ENCODE results near the gene PSMD11. TPM values are rescaled to one million over a fixed set of nuclear protein-coding genes. Genes with fewer than 3 reads are reported as not detected.

The PSMD11 gene
- total RNA-seq, 4 donors from 2014 or later = 10.8 to 89.3 (median 58.5) TPM

DNA sequence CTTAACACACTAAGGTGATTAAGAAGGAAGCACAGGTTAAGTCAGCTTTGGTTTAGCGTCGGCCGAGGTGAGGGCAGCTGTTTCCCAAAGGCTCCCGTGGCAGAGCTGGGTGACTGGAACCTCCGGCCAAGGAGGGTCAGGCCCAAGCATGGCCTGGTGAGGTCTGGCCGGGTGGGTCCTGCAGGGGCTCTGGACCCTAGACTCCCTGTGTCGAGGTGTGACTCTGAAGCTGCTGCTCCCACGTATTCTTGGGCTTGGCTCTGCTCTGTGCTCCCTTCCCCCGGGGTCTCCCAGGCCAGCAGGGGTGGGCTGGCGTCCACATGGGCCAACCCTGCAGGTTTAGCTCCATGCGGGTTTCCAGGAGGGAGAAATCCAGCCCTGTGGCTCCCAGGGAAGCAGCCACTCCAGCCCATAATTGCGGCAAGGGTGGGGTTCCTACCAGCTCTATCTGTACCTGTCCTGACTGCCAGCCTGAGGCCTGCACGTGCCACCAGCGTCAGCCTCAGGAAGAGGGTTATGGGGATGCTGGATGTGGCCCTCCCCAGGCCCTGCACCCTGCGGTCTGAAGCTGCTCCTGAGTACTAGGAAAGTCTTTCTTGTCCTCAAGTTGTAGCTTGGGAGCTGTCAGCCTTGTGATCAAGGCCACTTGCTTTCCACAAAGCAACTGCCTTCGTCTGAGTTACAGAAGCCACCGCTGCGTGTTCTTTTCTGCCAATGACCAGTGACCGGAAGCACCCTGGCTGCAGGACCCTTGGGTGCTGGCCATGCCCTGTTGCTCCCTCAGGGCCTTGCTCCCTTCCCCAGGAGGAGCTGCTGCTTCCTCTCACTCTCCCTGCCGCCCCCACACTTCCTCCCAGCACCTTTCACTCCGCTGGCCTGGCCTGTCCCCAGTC, 47.3 kb downstream of the PSMD11 start:
- Histone ChIP-seq H3K4me1 (peaks cover 0 to 7% of the 10 kb centered on the region in 2 donors), H3K27ac (no peak overlapping the region), H3K4me3 (no peak overlapping the region), H3K9me3 (no peaks in the 10 kb centered on the region), H3K36me3 (no peaks in the 10 kb centered on the region), H3K27me3 (no peaks in the 10 kb centered on the region)
- TF ChIP-seq POLR2A (IDR thresholded peaks at IDR 0.05) = no peak
- TF ChIP-seq, protein P1, sequence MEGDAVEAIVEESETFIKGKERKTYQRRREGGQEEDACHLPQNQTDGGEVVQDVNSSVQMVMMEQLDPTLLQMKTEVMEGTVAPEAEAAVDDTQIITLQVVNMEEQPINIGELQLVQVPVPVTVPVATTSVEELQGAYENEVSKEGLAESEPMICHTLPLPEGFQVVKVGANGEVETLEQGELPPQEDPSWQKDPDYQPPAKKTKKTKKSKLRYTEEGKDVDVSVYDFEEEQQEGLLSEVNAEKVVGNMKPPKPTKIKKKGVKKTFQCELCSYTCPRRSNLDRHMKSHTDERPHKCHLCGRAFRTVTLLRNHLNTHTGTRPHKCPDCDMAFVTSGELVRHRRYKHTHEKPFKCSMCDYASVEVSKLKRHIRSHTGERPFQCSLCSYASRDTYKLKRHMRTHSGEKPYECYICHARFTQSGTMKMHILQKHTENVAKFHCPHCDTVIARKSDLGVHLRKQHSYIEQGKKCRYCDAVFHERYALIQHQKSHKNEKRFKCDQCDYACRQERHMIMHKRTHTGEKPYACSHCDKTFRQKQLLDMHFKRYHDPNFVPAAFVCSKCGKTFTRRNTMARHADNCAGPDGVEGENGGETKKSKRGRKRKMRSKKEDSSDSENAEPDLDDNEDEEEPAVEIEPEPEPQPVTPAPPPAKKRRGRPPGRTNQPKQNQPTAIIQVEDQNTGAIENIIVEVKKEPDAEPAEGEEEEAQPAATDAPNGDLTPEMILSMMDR (IDR thresholded peaks at IDR 0.05) = no peak
- DNase-seq = no peak
- intact Hi-C loops (cut with DNase I; ENCODE audit: low total_unique reads) = no loop called here

DNA sequence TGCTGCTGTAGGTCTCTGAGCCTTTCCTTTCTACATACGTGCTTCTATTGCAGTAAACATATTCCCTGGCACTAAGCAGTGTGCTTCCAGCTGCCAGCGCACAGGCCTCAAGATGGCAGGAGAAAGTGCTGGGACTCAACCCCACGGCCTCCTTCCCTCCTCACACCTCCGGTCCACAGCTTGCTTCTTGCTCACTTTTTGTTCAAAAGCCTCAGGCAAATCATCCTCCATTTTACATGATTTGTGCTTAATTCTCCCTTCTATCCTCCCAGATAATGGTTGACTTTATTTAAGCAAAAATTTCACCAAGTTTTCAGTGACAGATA, 47.9 kb downstream of the PSMD11 start:
- intact Hi-C loops (cut with DNase I; ENCODE audit: low total_unique reads) = no loop called here
- Histone ChIP-seq H3K4me3 (no peak overlapping the region), H3K4me1 (peaks cover 0 to 7% of the 10 kb centered on the region in 2 donors), H3K36me3 (no peaks in the 10 kb centered on the region), H3K9me3 (no peaks in the 10 kb centered on the region), H3K27ac (no peak overlapping the region), H3K27me3 (no peaks in the 10 kb centered on the region)
- no peak for DNase-seq
- TF ChIP-seq, protein P1 (IDR thresholded peaks at IDR 0.05) = no peak
- no peak for TF ChIP-seq POLR2A (IDR thresholded peaks at IDR 0.05)

DNA sequence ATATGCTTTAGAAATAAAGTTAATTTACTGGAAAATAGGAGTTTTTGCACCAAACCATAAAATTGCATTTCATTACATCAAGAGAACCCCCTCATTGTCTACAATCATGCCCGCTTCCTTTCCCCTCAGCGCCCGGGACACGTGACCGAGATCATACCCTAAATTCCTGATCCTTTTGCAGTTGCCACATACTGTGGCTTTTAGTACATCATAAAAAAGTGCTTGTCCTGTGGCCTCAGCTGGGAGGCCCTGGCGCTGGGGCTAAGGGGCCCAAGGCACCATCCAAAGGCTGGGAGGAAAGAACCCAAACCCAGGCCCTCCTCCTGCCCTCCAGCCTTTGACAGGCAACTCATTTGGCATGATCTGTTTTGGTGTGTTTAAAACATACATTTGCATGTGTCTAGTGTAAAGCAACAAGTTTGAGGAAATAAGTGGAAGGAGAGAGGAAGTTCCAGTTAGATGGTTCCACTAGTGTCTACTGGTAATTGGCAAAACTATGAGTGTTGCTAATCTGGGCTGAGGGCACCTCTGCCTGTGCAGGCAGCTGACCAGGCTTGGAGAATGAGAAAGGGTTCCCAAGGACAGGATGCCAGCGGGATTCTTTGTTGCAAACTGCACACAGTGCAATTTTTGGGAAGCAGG, 48.5 kb downstream of the PSMD11 start:
- H3K27ac ChIP-seq = no peak overlapping the region
- no peaks in the 10 kb centered on the region for H3K9me3 ChIP-seq
- H3K4me1 ChIP-seq = peaks cover 0 to 7% of the 10 kb centered on the region in 2 donors
- DNase-seq = no peak
- H3K4me3 ChIP-seq = no peak overlapping the region
- no peaks in the 10 kb centered on the region for H3K36me3 ChIP-seq
- intact Hi-C loops (cut with DNase I; ENCODE audit: low total_unique reads) = no loop called here
- no peaks in the 10 kb centered on the region for H3K27me3 ChIP-seq
- TF ChIP-seq POLR2A (IDR thresholded peaks at IDR 0.05) = no peak
- TF ChIP-seq, protein P1 (IDR thresholded peaks at IDR 0.05) = no peak

DNA sequence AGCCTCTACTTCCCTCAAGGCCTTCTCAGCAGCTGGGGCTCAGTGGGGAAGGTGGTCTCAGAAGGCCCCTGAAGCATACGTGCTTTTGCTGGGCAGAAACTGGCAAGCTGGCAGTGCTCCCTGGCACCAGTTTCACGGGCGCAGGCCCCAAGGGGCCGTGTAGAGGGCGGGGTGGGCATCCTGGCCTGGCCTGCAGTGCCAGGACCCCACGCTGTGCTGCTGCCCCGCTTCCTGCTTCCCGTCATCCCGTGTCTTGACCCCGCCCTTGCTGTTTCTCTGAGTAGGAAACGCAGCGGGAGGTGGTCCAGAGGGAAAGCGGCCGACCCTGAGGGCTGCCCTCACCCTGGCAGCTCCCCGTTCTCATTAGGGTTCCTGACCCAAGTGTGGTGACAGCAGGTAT, 49.3 kb downstream of the PSMD11 start:
- no peak for DNase-seq
- H3K27me3 ChIP-seq = no peaks in the 10 kb centered on the region
- H3K4me3 ChIP-seq = no peak overlapping the region
- H3K27ac ChIP-seq = no peak overlapping the region
- intact Hi-C loops (cut with DNase I; ENCODE audit: low total_unique reads) = no loop called here
- H3K36me3 ChIP-seq = no peaks in the 10 kb centered on the region
- H3K4me1 ChIP-seq = peaks cover 0 to 7% of the 10 kb centered on the region in 2 donors
- H3K9me3 ChIP-seq = no peaks in the 10 kb centered on the region
- TF ChIP-seq POLR2A (IDR thresholded peaks at IDR 0.05) = no peak
- TF ChIP-seq, protein P1 (IDR thresholded peaks at IDR 0.05) = no peak

DNA sequence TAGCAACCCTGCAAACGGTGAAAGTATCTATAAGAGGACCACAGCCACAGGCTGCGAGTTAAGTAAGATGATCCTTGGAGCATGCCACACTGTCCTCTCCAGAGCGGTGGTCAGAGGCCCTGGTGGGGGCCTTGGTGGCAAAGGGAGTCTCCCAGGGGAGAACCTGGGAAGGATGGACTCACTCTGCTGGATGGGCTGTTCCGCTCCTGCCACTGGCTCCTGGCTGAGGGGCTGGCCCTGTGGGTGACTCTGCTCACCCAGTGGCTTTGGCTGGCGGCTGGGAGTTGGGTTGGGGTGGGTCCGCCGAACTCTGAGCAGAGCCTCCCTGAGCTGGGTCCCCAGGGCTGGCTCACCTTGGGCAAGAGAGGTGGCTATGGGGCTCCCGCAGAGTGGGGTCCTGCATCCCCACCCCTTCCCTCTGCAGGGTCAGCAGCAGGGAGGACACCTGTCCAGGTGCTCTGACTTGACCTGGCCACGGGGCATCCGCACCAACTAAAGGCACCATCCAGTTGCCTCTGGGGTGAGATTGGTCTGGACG, 49.7 kb downstream of the PSMD11 start:
- H3K36me3 ChIP-seq = no peaks in the 10 kb centered on the region
- H3K4me1 ChIP-seq = peaks cover 0 to 7% of the 10 kb centered on the region in 2 donors
- intact Hi-C loops (cut with DNase I; ENCODE audit: low total_unique reads) = no loop called here
- no peaks in the 10 kb centered on the region for H3K27me3 ChIP-seq
- H3K4me3 ChIP-seq = no peak overlapping the region
- no peaks in the 10 kb centered on the region for H3K9me3 ChIP-seq
- no peak for TF ChIP-seq POLR2A (IDR thresholded peaks at IDR 0.05)
- TF ChIP-seq, protein P1 (IDR thresholded peaks at IDR 0.05) = no peak
- DNase-seq = no peak
- no peak overlapping the region for H3K27ac ChIP-seq

Data from uterus (tissue), 4 donors.